Naive thymus-derived CD4-positive, alpha-beta T cell (primary cell): Measurements from ENCODE around the gene GATA1. TPM values are rescaled to one million over a fixed set of nuclear protein-coding genes. Genes with fewer than 3 reads are reported as not detected.

ENCODE experiments used
- ATAC-seq: fragments of 150-1000 bp; cut with Tn5 transposase; 2 replicates; pipeline ENCODE4 v1.10.0; 2021; ENCODE audit warnings: mild to moderate bottlenecking, moderate library complexity
- CTCF ChIA-PET: fragments of 350-600 bp; sonication (Branson Sonifier 250); formaldehyde crosslinking; loops from one replicate; lab custom pipeline; 2021; ENCODE audit warnings: antibody characterized with exemption; lab: Charles Lee
- POLR2A ChIA-PET: fragments of 350-600 bp; sonication (Branson Sonifier 250); formaldehyde crosslinking; loops from one replicate; lab custom pipeline; 2021; ENCODE audit warnings: antibody characterized with exemption, inconsistent platforms; lab: Charles Lee
- DNase-seq, 9 donors: peaks; one replicate each; pipeline versions ENCODE4 v3.0.0 to v3.0.0-alpha.2; 2020 to 2022; ENCODE audit warnings: mixed read lengths in 1 of 9
- H3K27ac ChIP-seq: one replicate; pipeline ENCODE4 v1.7.0; 2013; ENCODE audit warnings: mild to moderate bottlenecking, low read depth, low read length, moderate library complexity
- H3K27me3 ChIP-seq, 2 donors: one replicate each; pipeline ENCODE4 v1.7.0; 2013; ENCODE audit warnings: low read length in 2 of 2, mild to moderate bottlenecking in 2 of 2, moderate library complexity in 2 of 2; ENCODE audit not compliant: control insufficient read depth in 2 of 2, insufficient read depth in 2 of 2
- H3K36me3 ChIP-seq, 3 experiments: 1 replicate in 2 of 3; 2 replicates in 1 of 3; pipeline ENCODE4 v1.7.0; 2013; ENCODE audit warnings: low read length in 3 of 3, mild to moderate bottlenecking in 3 of 3, moderate library complexity in 1 of 3; ENCODE audit not compliant: insufficient read depth in 3 of 3, control insufficient read depth in 2 of 3
- H3K4me1 ChIP-seq, 2 donors: one replicate each; pipeline ENCODE4 v1.7.0; 2013; ENCODE audit warnings: low read length in 2 of 2, mild to moderate bottlenecking in 2 of 2, moderate library complexity in 1 of 2; ENCODE audit not compliant: control insufficient read depth in 2 of 2, insufficient read depth in 2 of 2
- H3K4me3 ChIP-seq: 2 replicates; pipeline ENCODE4 v1.7.0; 2013; ENCODE audit warnings: mild to moderate bottlenecking, low read length
- H3K9me3 ChIP-seq, 3 experiments: 1 replicate in 2 of 3; 2 replicates in 1 of 3; pipeline ENCODE4 v1.7.0; 2013; ENCODE audit warnings: low read length in 3 of 3; ENCODE audit not compliant: control insufficient read depth in 2 of 3
- H3K27ac Mint-ChIP-seq, 9 donors: one replicate each; pipeline ENCODE4 v1.8.0; 2020 to 2022; ENCODE audit warnings: mixed read lengths in 9 of 9, mild to moderate bottlenecking in 8 of 9, moderate library complexity in 5 of 9, inconsistent platforms in 2 of 9
- H3K27me3 Mint-ChIP-seq, 5 donors: one replicate each; pipeline ENCODE4 v1.8.0; 2021 to 2022; ENCODE audit warnings: mixed read lengths in 5 of 5, mild to moderate bottlenecking in 1 of 5
- H3K36me3 Mint-ChIP-seq, 5 donors: one replicate each; pipeline ENCODE4 v1.8.0; 2020 to 2022; ENCODE audit warnings: mixed read lengths in 5 of 5, mild to moderate bottlenecking in 3 of 5, inconsistent platforms in 1 of 5
- H3K4me1 Mint-ChIP-seq, 7 donors: one replicate each; pipeline ENCODE4 v1.8.0; 2020 to 2022; ENCODE audit warnings: mixed read lengths in 7 of 7, mild to moderate bottlenecking in 3 of 7, inconsistent platforms in 1 of 7
- H3K4me3 Mint-ChIP-seq, 10 donors: one replicate each; pipeline ENCODE4 v1.8.0; 2020 to 2022; ENCODE audit warnings: mild to moderate bottlenecking in 10 of 10, mixed read lengths in 10 of 10, moderate library complexity in 6 of 10, inconsistent platforms in 2 of 10
- H3K9me3 Mint-ChIP-seq, 11 donors: one replicate each; pipeline ENCODE4 v1.8.0; 2020 to 2022; ENCODE audit warnings: mixed read lengths in 11 of 11, mild to moderate bottlenecking in 4 of 11, inconsistent platforms in 1 of 11, moderate library complexity in 1 of 11
- intact Hi-C, 2 donors: fragments of 100-400 bp; cut with micrococcal nuclease; formaldehyde crosslinking; loops; one replicate each; pipeline ENCODE4 v1.15.1; 2023
- polyA plus RNA-seq, 2 donors: library from polyadenylated mRNA; unstranded; fragments of 300-500 nt; fragmentation: Illumina TruSeq; gene quantifications; one replicate each; pipeline ENCODE4 v1.2.3, GENCODE V29; 2021
- total RNA-seq, 6 experiments: library from RNA in 5 of 6; stranded (reverse) in 5 of 6; gene quantifications; 1 replicate in 5 of 6; 2 replicates in 1 of 6; pipeline ENCODE4 v1.2.3 and lab custom pipeline; 2021 to 2026

Gene GATA1
- total and polyA plus RNA-seq, 7 experiments from 2014 or later, result 0.45 to 1.2 TPM; not detected in 5

GRCh38 chrX:48823053-48823452 is 36.7 kb downstream of the GATA1 start:
- H3K27me3 ChIP-seq, result no peaks in the 10 kb centered on the region
- DNase-seq, result no peak
- Mint-ChIP-seq H3K27ac (no peak overlapping the region), H3K4me3 (no peak overlapping the region), H3K36me3 (peaks cover 0 to 33% (median 4%) of the 10 kb centered on the region in 5 donors), H3K4me1 (peaks cover 0 to 6% (median 3%) of the 10 kb centered on the region in 7 donors), H3K27me3 (peaks cover 4 to 12% (median 9%) of the 10 kb centered on the region in 5 donors), H3K9me3 (peaks cover 0 to 5% (median 0%) of the 10 kb centered on the region in 11 donors)
- no peaks in the 10 kb centered on the region for H3K4me1 ChIP-seq
- ChIA-PET CTCF (interaction anchor here (0.7 kb wide), 1 partner anchor 189 kb away, joined by 4 read pairs; no protein-coding TSS in a partner anchor), POLR2A (no interaction called here)
- peaks cover 0 to 4% (median 0%) of the 10 kb centered on the region in 3 experiments for H3K36me3 ChIP-seq
- no peak for ATAC-seq
- intact Hi-C loops, result no loop called here
- H3K27ac ChIP-seq, result no peak overlapping the region
- H3K9me3 ChIP-seq, result no peaks in the 10 kb centered on the region
- H3K4me3 ChIP-seq, result no peak overlapping the region

GRCh38 chrX:48824066-48824465 is 37.7 kb downstream of the GATA1 start:
- POLR2A ChIA-PET, result no interaction called here
- CTCF ChIA-PET, result no interaction called here
- Mint-ChIP-seq H3K27ac (no peak overlapping the region), H3K9me3 (peaks cover 0 to 5% (median 0%) of the 10 kb centered on the region in 11 donors), H3K4me3 (no peak overlapping the region), H3K36me3 (peaks cover 0 to 27% (median 4%) of the 10 kb centered on the region in 5 donors), H3K27me3 (peaks cover 10 to 20% (median 12%) of the 10 kb centered on the region in 5 donors), H3K4me1 (peaks cover 0 to 6% (median 3%) of the 10 kb centered on the region in 7 donors)
- Histone ChIP-seq H3K4me1 (no peaks in the 10 kb centered on the region), H3K4me3 (no peak overlapping the region), H3K9me3 (no peaks in the 10 kb centered on the region), H3K27ac (no peak overlapping the region), H3K27me3 (no peaks in the 10 kb centered on the region), H3K36me3 (no peaks in the 10 kb centered on the region)
- no peak for DNase-seq
- intact Hi-C loops, result no loop called here
- no peak for ATAC-seq

GRCh38 chrX:48826135-48826875 is 39.9 kb downstream of the GATA1 start, which contains the start of gene ERAS:
Gene ERAS (plus strand): TSS chrX:48826513. CDS start chrX:48829124, 2,611 bp downstream.
- peak within 1 kb of the TSS in 1 of 9 donors; percentile 67 for H3K27ac Mint-ChIP-seq
- Histone ChIP-seq H3K9me3 (no peaks in the 10 kb centered on the region), H3K4me1 (no peaks in the 10 kb centered on the region), H3K36me3 (no peaks in the 10 kb centered on the region), H3K27ac (no peak within 1 kb of the TSS), H3K4me3 (no peak within 1 kb of the TSS), H3K27me3 (no peaks in the 10 kb centered on the region)
- ChIA-PET CTCF (interaction anchor here (0.6 to 1.6 kb wide), 2 partner anchors 65 to 122 kb away, joined by 3 read pairs; no protein-coding TSS in a partner anchor), POLR2A (no interaction called here)
- H3K4me1 Mint-ChIP-seq, result peaks cover 0 to 9% (median 3%) of the 10 kb centered on the region in 7 donors
- DNase-seq, result no peak
- ATAC-seq, result peak; percentile 59
- intact Hi-C loops, result no loop called here
- peak within 1 kb of the TSS in 9 of 10 donors; percentile 5 to 78 (median 57) for H3K4me3 Mint-ChIP-seq
- peaks cover 19 to 33% (median 21%) of the 10 kb centered on the region in 5 donors for H3K27me3 Mint-ChIP-seq
- peaks cover 0 to 20% (median 3%) of the 10 kb centered on the region in 5 donors for H3K36me3 Mint-ChIP-seq
- peaks cover 0 to 5% (median 0%) of the 10 kb centered on the region in 11 donors for H3K9me3 Mint-ChIP-seq

GRCh38 chrX:48826876-48827653 is 40.7 kb downstream of the GATA1 start:
- Histone ChIP-seq H3K27me3 (no peaks in the 10 kb centered on the region), H3K9me3 (no peaks in the 10 kb centered on the region), H3K4me1 (no peaks in the 10 kb centered on the region), H3K36me3 (no peaks in the 10 kb centered on the region), H3K27ac (no peak overlapping the region), H3K4me3 (no peak overlapping the region)
- peaks cover 19 to 33% (median 21%) of the 10 kb centered on the region in 5 donors for H3K27me3 Mint-ChIP-seq
- intact Hi-C loops, result no loop called here
- peaks cover 0 to 17% (median 3%) of the 10 kb centered on the region in 5 donors for H3K36me3 Mint-ChIP-seq
- DNase-seq (no peak), ATAC-seq (no peak)
- peaks cover 0 to 9% (median 3%) of the 10 kb centered on the region in 7 donors for H3K4me1 Mint-ChIP-seq
- H3K9me3 Mint-ChIP-seq, result peaks cover 0 to 5% (median 0%) of the 10 kb centered on the region in 11 donors
- peak overlapping the region in 8 of 10 donors; percentile 44 to 78 (median 54) for H3K4me3 Mint-ChIP-seq
- peak overlapping the region in 2 of 9 donors; percentile 32 to 67 for H3K27ac Mint-ChIP-seq
- POLR2A ChIA-PET, result no interaction called here
- CTCF ChIA-PET, result no interaction called here

GRCh38 chrX:48827654-48827968 is 41.2 kb downstream of the GATA1 start:
- Histone ChIP-seq H3K27ac (no peak overlapping the region), H3K4me1 (no peaks in the 10 kb centered on the region), H3K36me3 (no peaks in the 10 kb centered on the region), H3K9me3 (no peaks in the 10 kb centered on the region), H3K4me3 (no peak overlapping the region), H3K27me3 (no peaks in the 10 kb centered on the region)
- peaks cover 0 to 9% (median 3%) of the 10 kb centered on the region in 7 donors for H3K4me1 Mint-ChIP-seq
- H3K4me3 Mint-ChIP-seq, result peak overlapping the region in 8 of 10 donors; percentile 44 to 78 (median 54)
- ChIA-PET POLR2A (interaction anchor here (0.7 kb wide), 1 partner anchor 431 kb away, joined by 4 read pairs; no protein-coding TSS in a partner anchor), CTCF (no interaction called here)
- no peak for ATAC-seq
- H3K9me3 Mint-ChIP-seq, result peaks cover 0 to 5% (median 0%) of the 10 kb centered on the region in 11 donors
- H3K36me3 Mint-ChIP-seq, result peaks cover 0 to 13% (median 3%) of the 10 kb centered on the region in 5 donors
- intact Hi-C loops, result no loop called here
- DNase-seq, result no peak
- H3K27ac Mint-ChIP-seq, result peak overlapping the region in 2 of 9 donors; percentile 32 to 67
- H3K27me3 Mint-ChIP-seq, result peaks cover 19 to 37% (median 21%) of the 10 kb centered on the region in 5 donors

- H3K4me3 ChIP-seq, result no peak overlapping the region
- peaks cover 0 to 2% of the 10 kb centered on the region in 2 donors for H3K4me1 ChIP-seq
- Mint-ChIP-seq H3K4me1 (peaks cover 1 to 14% (median 5%) of the 10 kb centered on the region in 7 donors), H3K4me3 (no peak overlapping the region), H3K36me3 (peaks cover 0 to 10% (median 3%) of the 10 kb centered on the region in 5 donors), H3K9me3 (peaks cover 0 to 5% (median 0%) of the 10 kb centered on the region in 11 donors), H3K27me3 (peaks cover 19 to 53% (median 34%) of the 10 kb centered on the region in 5 donors), H3K27ac (no peak overlapping the region)
- H3K9me3 ChIP-seq, result no peaks in the 10 kb centered on the region
- ChIA-PET POLR2A (no interaction called here), CTCF (no interaction called here)
- H3K36me3 ChIP-seq, result no peaks in the 10 kb centered on the region
- no peak for DNase-seq
- no peaks in the 10 kb centered on the region for H3K27me3 ChIP-seq
- H3K27ac ChIP-seq, result no peak overlapping the region
- intact Hi-C loops, result no loop called here
- no peak for ATAC-seq
Measured at GRCh38 chrX:48829016-48829735, 42.8 kb downstream of the GATA1 start.
